GM12878 (cell line): ENCODE data around the gene ZDHHC14. TPM values are rescaled to one million over a fixed set of nuclear protein-coding genes. Genes with fewer than 3 reads are reported as not detected.

Experiments used
- ATAC-seq: fragments of 200-7000 bp; cut with Tn5 transposase; 3 replicates; pipeline ENCODE4 v1.9.1; 2020; ENCODE audit warnings: mild to moderate bottlenecking, moderate library complexity
- BruUV-seq: library from RNA; stranded (reverse); fragments of 400-500 nt; replicated peaks from 2 replicates; lab custom pipeline; 2021; lab: Mats Ljungman, UMichigan
- CTCF ChIA-PET: fragments of 300-600 bp; sonication (Branson Sonifier 250); formaldehyde crosslinking; extraction: SDS; loops from one replicate; lab custom pipeline; 2021; ENCODE audit warnings: inconsistent platforms; lab: Yijun Ruan, JAX
- POLR2A ChIA-PET: fragments of 350-600 bp; formaldehyde crosslinking; extraction: SDS; loops from one replicate; lab custom pipeline; 2021; ENCODE audit warnings: inconsistent platforms; lab: Charles Lee
- RAD21 ChIA-PET: fragments of 300-600 bp; sonication (Branson Sonifier 250); formaldehyde crosslinking; loops from one replicate; lab custom pipeline; 2023; ENCODE audit warnings: antibody characterized with exemption; ENCODE audit not compliant: unreplicated experiment; lab: Charles Lee
- SMC1A ChIA-PET: fragments of 300-600 bp; sonication (Branson Sonifier 250); formaldehyde crosslinking; loops from one replicate; lab custom pipeline; 2023; ENCODE audit not compliant: unreplicated experiment, uncharacterized antibody; lab: Charles Lee
- DNase-seq: peaks from one replicate; pipeline ENCODE4 v3.0.0-alpha.2; 2011; ENCODE audit warnings: low read depth, low spot score
- FAIRE-seq: peaks from 3 replicates; lab custom pipeline; 2011; peaks lifted over from hg19 to GRCh38; lab: Jason Lieb, UNC
- H2AFZ ChIP-seq: 2 replicates; pipeline ENCODE4 v1.6.0; 2011; ENCODE audit warnings: low read depth, low read length, control low read depth; ENCODE audit not compliant: control insufficient read depth
- H3K27ac ChIP-seq: 2 replicates; pipeline ENCODE4 v1.5.1; 2011; ENCODE audit warnings: control low read depth; ENCODE audit not compliant: control insufficient read depth, insufficient read depth
- H3K27me3 ChIP-seq, 2 experiments: replicated peaks in 1 of 2; 2 replicates each; pipeline versions ENCODE4 v1.6.0 to v1.6.1; 2011; ENCODE audit warnings: low read length in 1 of 2; ENCODE audit not compliant: control insufficient read depth in 2 of 2, insufficient read depth in 2 of 2
- H3K36me3 ChIP-seq, 2 experiments: 2 replicates each; pipeline ENCODE4 v1.5.1; 2011; ENCODE audit warnings: low read length in 1 of 2; ENCODE audit not compliant: control insufficient read depth in 2 of 2, insufficient read depth in 2 of 2
- H3K4me1 ChIP-seq: 2 replicates; pipeline ENCODE4 v1.6.1; 2011; ENCODE audit warnings: mild to moderate bottlenecking, low read length, moderate library complexity, mixed read lengths; ENCODE audit not compliant: control insufficient read depth, insufficient read depth
- H3K4me2 ChIP-seq: 2 replicates; pipeline ENCODE4 v1.6.0; 2011; ENCODE audit warnings: control low read depth; ENCODE audit not compliant: control insufficient read depth, insufficient read depth
- H3K4me3 ChIP-seq: fragments of 200-600 bp; sonication (generic); 2 replicates; pipeline ENCODE4 v1.5.1; 2016
- H3K79me2 ChIP-seq: 2 replicates; pipeline ENCODE4 v1.6.0; 2011; ENCODE audit warnings: low read length; ENCODE audit not compliant: control insufficient read depth, insufficient read depth
- H3K9ac ChIP-seq: 2 replicates; pipeline ENCODE4 v1.8.0; 2011; ENCODE audit warnings: low read length, control low read depth, mixed read lengths; ENCODE audit not compliant: control insufficient read depth, insufficient read depth
- H3K9me3 ChIP-seq: replicated peaks from 3 replicates; pipeline ENCODE4 v1.5.1; 2011; ENCODE audit warnings: mild to moderate bottlenecking, low read length; ENCODE audit not compliant: control insufficient read depth, insufficient read depth
- H4K20me1 ChIP-seq: 2 replicates; pipeline ENCODE4 v1.6.0; 2011; ENCODE audit not compliant: control insufficient read depth, insufficient read depth
- BACH1 ChIP-seq: fragments of 450-650 bp; IDR thresholded peaks from 2 replicates; pipeline ENCODE4 v1.6.1; 2017; ENCODE audit warnings: mild to moderate bottlenecking, borderline replicate concordance
- HCFC1 ChIP-seq: fragments of 150-350 bp; IDR thresholded peaks from 2 replicates; pipeline ENCODE4 v1.6.1; 2014; ENCODE audit warnings: low read length
- IRF3 ChIP-seq: fragments of 450-650 bp; IDR thresholded peaks from 2 replicates; pipeline ENCODE4 v1.6.1; 2014; ENCODE audit warnings: mild to moderate bottlenecking
- NR2C2 ChIP-seq: IDR thresholded peaks from 2 replicates; pipeline ENCODE4 v1.6.1; 2011; ENCODE audit warnings: borderline replicate concordance, low read depth; ENCODE audit not compliant: control insufficient read depth, insufficient read length
- PBX3 ChIP-seq: IDR thresholded peaks from 2 replicates; pipeline ENCODE4 v1.6.1; 2011; ENCODE audit warnings: mild to moderate bottlenecking, low read depth, low read length, moderate library complexity; ENCODE audit not compliant: insufficient replicate concordance
- YBX1 ChIP-seq: fragments of 450-650 bp; IDR thresholded peaks from 2 replicates; pipeline ENCODE4 v1.6.1; 2016; ENCODE audit warnings: antibody characterized with exemption
- WGBS: methylation state at CpG from one replicate; pipeline ENCODE4 v1.1.6; 2016; ENCODE audit warnings: low lambda C conversion rate; ENCODE audit not compliant: insufficient replicate concordance, insufficient coverage; ENCODE audit errors: missing lambda C conversion rate; 5-methylcytosine and 5-hydroxymethylcytosine counted together
- in situ Hi-C: fragments of 300-500 bp; cut with MboI; formaldehyde crosslinking; loops from 9 replicates; pipeline ENCODE4 v1.14.3; 2018; ENCODE audit warnings: mixed read lengths
- intact Hi-C: fragments of 100-400 bp; cut with micrococcal nuclease; formaldehyde crosslinking; loops from one replicate; pipeline ENCODE4 v1.14.2; 2022; ENCODE audit not compliant: unreplicated experiment
- polyA plus RNA-seq, 11 experiments: library from polyadenylated mRNA; depleted of rRNA in 4 of 11; unstranded in 6 of 11; stranded (reverse) in 5 of 11; fragments of >200 nt; fragmentation: Nextera tagmentation in 4 of 11; fragmentation: Illumina TruSeq in 1 of 11; extraction: Ambion mirVana in 4 of 11; extraction: Trizol in 1 of 11; gene quantifications; 1 replicate in 1 of 11; 2 replicates in 10 of 11; pipeline versions ENCODE4 v1.2.1 to v1.2.3, GENCODE V29; 2011 to 2016; ENCODE audit warnings: inconsistent platforms in 2 of 11, missing spikeins in 2 of 11, low read depth in 1 of 11
- total RNA-seq, 4 experiments: library from RNA; depleted of rRNA in 3 of 4; stranded (reverse); fragments of >200 nt in 3 of 4; fragmentation: Illumina TruSeq in 1 of 4; extraction: Trizol in 1 of 4; gene quantifications; 2 replicates each; pipeline versions ENCODE4 v1.2.1 to v1.2.3, GENCODE V29; 2013 to 2021

Gene ZDHHC14
- total and polyA plus RNA-seq, 10 of the 15 experiments (the other 5 are each of a cell fraction or from before 2014, with no cell fraction given), result 0.15 to 16.0 (median 0.76) TPM; not detected in 1

GRCh38 chr6:157724960-157725741 lies 344.2 kb downstream of the ZDHHC14 start:
- ChIA-PET SMC1A (no interaction called here), CTCF (no interaction called here)
- H3K36me3 ChIP-seq, result no peaks in the 10 kb centered on the region

More at GRCh38 chr6:157724960-157725741, 344.2 kb downstream of the ZDHHC14 start:
- no peaks in the 10 kb centered on the region; the same call in 2 of the 3 replicates for H3K9me3 ChIP-seq
- in situ Hi-C loops, result no loop called here
- 71% methylated on average over 10 of the region's 10 CpGs for WGBS
- intact Hi-C loops, result no loop called here
- H3K4me3 ChIP-seq, result no peak overlapping the region
- H3K27me3 ChIP-seq, result peaks cover 1 to 2% of the 10 kb centered on the region in 2 experiments; a peak in 2 of 4 replicates
- H2AFZ ChIP-seq, result no peak overlapping the region
- H4K20me1 ChIP-seq, result no peaks in the 10 kb centered on the region
- TF ChIP-seq NR2C2 (no peak), HCFC1 (no peak), IRF3 (no peak), BACH1 (no peak), PBX3 (no peak), YBX1 (no peak)
- no peak overlapping the region for H3K9ac ChIP-seq
- ChIA-PET POLR2A (no interaction called here), RAD21 (no interaction called here)
- H3K79me2 ChIP-seq, result no peaks in the 10 kb centered on the region
- no peak overlapping the region for H3K27ac ChIP-seq
- no peaks in the 10 kb centered on the region for H3K4me1 ChIP-seq
- DNase-seq (no peak), FAIRE-seq (no peak), ATAC-seq (no peak)
- no TSS peak for BruUV-seq
- no peak overlapping the region for H3K4me2 ChIP-seq
